ENCODE data around the gene HDDC2. TPM values are rescaled to one million over a fixed set of nuclear protein-coding genes. Genes with fewer than 3 reads are reported as not detected.
A peak's percentile ranks its signal among the peaks of the same experiment; 100 is the strongest.

Gene HDDC2
- total RNA-seq, 2 experiments from 2014 or later: 75.1 to 119 TPM

GRCh38 chr6:125310994-125311649, 9.4 kb upstream of the HDDC2 start:
- Histone ChIP-seq H2AFZ (ENCODE audit: low read length) (no peak overlapping the region), H3K4me3 (ENCODE audit: low read depth, low read length, poor library complexity, severe bottlenecking) (no peak overlapping the region), H3K27ac (ENCODE audit: low read depth, low read length, poor library complexity, severe bottlenecking) (no peak overlapping the region), H3K4me1 (ENCODE audit: insufficient read depth, low read length, poor library complexity, severe bottlenecking) (no peaks in the 10 kb centered on the region), H3K9me2 (ENCODE audit: insufficient read depth, low read length) (no peaks in the 10 kb centered on the region), H3K9me3 (ENCODE audit: low read length) (no peaks in the 10 kb centered on the region), H3K4me2 (ENCODE audit: low read length) (no peak overlapping the region), H3K36me3 (ENCODE audit: insufficient read depth, low read length) (no peaks in the 10 kb centered on the region), H4K20me1 (ENCODE audit: insufficient read depth, low read length) (no peaks in the 10 kb centered on the region), H3K79me2 (ENCODE audit: insufficient read depth, low read depth, low read length) (no peaks in the 10 kb centered on the region)
- intact Hi-C loops (cut with micrococcal nuclease; ENCODE audit: unreplicated experiment): loop anchor here (1.0 to 10.0 kb wide), 5 partner anchors 181 to 661 kb away; no protein-coding TSS in a partner anchor
- ChIA-PET POLR2A (interaction anchor here (0.6 to 0.8 kb wide), 3 partner anchors 420 to 663 kb away, joined by 3 read pairs; no protein-coding TSS in a partner anchor), CTCF (ENCODE audit: unreplicated experiment) (interaction anchor here (1.3 kb wide), 1 partner anchor 446 kb away, joined by 4 read pairs; no protein-coding TSS in a partner anchor)
- TF ChIP-seq EZH2phosphoT487 (IDR thresholded peaks at IDR 0.05; ENCODE audit: borderline replicate concordance, low read depth, low read length) (no peak), CTCF (conservative IDR thresholded peaks at IDR 0.05; ENCODE audit: low read length) (peak; percentile 84)
- DNase-seq (ENCODE audit: low spot score): peak; percentile 70
- BruUV-seq (replicated peaks): no TSS peak

- ChIA-PET CTCF (ENCODE audit: unreplicated experiment) (interaction anchor here (1.4 kb wide), 1 partner anchor 118 kb away, joined by 3 read pairs; no protein-coding TSS in a partner anchor), POLR2A (interaction anchor here (1.0 to 1.3 kb wide), 2 partner anchors 38 to 473 kb away, joined by 4 read pairs; no protein-coding TSS in a partner anchor)
- peaks cover 7% of the 10 kb centered on the region for H3K4me1 ChIP-seq (ENCODE audit: insufficient read depth, low read length, poor library complexity, severe bottlenecking)
- H3K4me3 ChIP-seq (ENCODE audit: low read depth, low read length, poor library complexity, severe bottlenecking): no peak overlapping the region
- TF ChIP-seq CTCF (conservative IDR thresholded peaks at IDR 0.05; ENCODE audit: low read length): no peak
- no peak for TF ChIP-seq EZH2phosphoT487 (IDR thresholded peaks at IDR 0.05; ENCODE audit: borderline replicate concordance, low read depth, low read length)
- intact Hi-C loops (cut with micrococcal nuclease; ENCODE audit: unreplicated experiment): loop anchor here (10.0 kb wide), 1 partner anchor 1037 kb away; the partner anchor contains the start of gene CENPW
- H4K20me1 ChIP-seq (ENCODE audit: insufficient read depth, low read length): no peaks in the 10 kb centered on the region
- no peaks in the 10 kb centered on the region for H3K36me3 ChIP-seq (ENCODE audit: insufficient read depth, low read length)
- H3K79me2 ChIP-seq (ENCODE audit: insufficient read depth, low read depth, low read length): no peaks in the 10 kb centered on the region
- H3K4me2 ChIP-seq (ENCODE audit: low read length): no peak overlapping the region
- H2AFZ ChIP-seq (ENCODE audit: low read length): no peak overlapping the region
- H3K9me2 ChIP-seq (ENCODE audit: insufficient read depth, low read length): no peaks in the 10 kb centered on the region; the same call in 1 of the 2 replicates
- DNase-seq (ENCODE audit: low spot score): no peak
- H3K9me3 ChIP-seq (ENCODE audit: low read length): no peaks in the 10 kb centered on the region
- H3K27ac ChIP-seq (ENCODE audit: low read depth, low read length, poor library complexity, severe bottlenecking): no peak overlapping the region
- BruUV-seq (replicated peaks): no TSS peak
These were observed 6.3 kb upstream of the HDDC2 start for GRCh38 chr6:125307964-125308615.
